Liver (tissue), 9 donors: ENCODE data around the gene ERN1. TPM values are rescaled to one million over a fixed set of nuclear protein-coding genes. Genes with fewer than 3 reads are reported as not detected.

Experiments
- DNase-seq: peaks from one replicate; pipeline ENCODE4 v3.0.0-alpha.2; 2017; ENCODE audit warnings: low spot score
- H3K27ac ChIP-seq, 2 donors: one replicate each; pipeline ENCODE4 v1.7.0; 2013; ENCODE audit warnings: inconsistent platforms in 2 of 2, low read length in 2 of 2, control low read depth in 1 of 2, low read depth in 1 of 2, mild to moderate bottlenecking in 1 of 2
- H3K27me3 ChIP-seq, 4 donors: one replicate each; pipeline versions ENCODE4 v1.6.1 to v1.7.0; 2013; ENCODE audit warnings: low read length in 3 of 4, inconsistent platforms in 1 of 4, mild to moderate bottlenecking in 1 of 4, moderate library complexity in 1 of 4; ENCODE audit not compliant: control insufficient read depth in 4 of 4, insufficient read depth in 4 of 4
- H3K36me3 ChIP-seq, 4 donors: one replicate each; pipeline versions ENCODE4 v1.6.1 to v1.7.0; 2013; ENCODE audit warnings: low read length in 3 of 4, mild to moderate bottlenecking in 3 of 4, low read depth in 1 of 4, moderate library complexity in 1 of 4; ENCODE audit not compliant: control insufficient read depth in 4 of 4, insufficient read depth in 3 of 4
- H3K4me1 ChIP-seq, 4 donors: one replicate each; pipeline versions ENCODE4 v1.6.1 to v1.7.0; 2013; ENCODE audit warnings: low read length in 3 of 4, mild to moderate bottlenecking in 3 of 4, moderate library complexity in 1 of 4; ENCODE audit not compliant: control insufficient read depth in 4 of 4, insufficient read depth in 4 of 4
- H3K4me3 ChIP-seq, 3 donors: one replicate each; pipeline versions ENCODE4 v1.6.1 to v1.7.0; 2013; ENCODE audit warnings: low read length in 3 of 3, control low read depth in 1 of 3, low read depth in 1 of 3, mild to moderate bottlenecking in 1 of 3
- H3K9ac ChIP-seq, 2 donors: one replicate each; pipeline ENCODE4 v1.7.0; 2013; ENCODE audit warnings: low read length in 2 of 2, mild to moderate bottlenecking in 2 of 2, moderate library complexity in 2 of 2, control low read depth in 1 of 2, low read depth in 1 of 2
- H3K9me3 ChIP-seq, 4 donors: one replicate each; pipeline versions ENCODE4 v1.6.1 to v1.7.0; 2013; ENCODE audit warnings: low read length in 3 of 4; ENCODE audit not compliant: control insufficient read depth in 4 of 4
- ATF3 ChIP-seq: IDR thresholded peaks from 2 replicates; pipeline ENCODE4 v1.6.1; 2016; ENCODE audit warnings: antibody characterized with exemption
- CTCF ChIP-seq: fragments of 150-350 bp; IDR thresholded peaks from 2 replicates; pipeline ENCODE4 v1.5.1; 2017; ENCODE audit warnings: improper control_type of control experiment, low read depth, low read length; ENCODE audit not compliant: missing input control
- EGR1 ChIP-seq, 2 donors: IDR thresholded peaks; 2 replicates each; pipeline ENCODE4 v1.6.1; 2016 to 2018; ENCODE audit warnings: antibody characterized with exemption in 2 of 2, low read depth in 2 of 2
- FOXA1 ChIP-seq: IDR thresholded peaks from 2 replicates; pipeline ENCODE4 v1.6.1; 2016; ENCODE audit warnings: antibody characterized with exemption
- FOXA2 ChIP-seq: IDR thresholded peaks from 2 replicates; pipeline ENCODE4 v1.6.1; 2016; ENCODE audit warnings: antibody characterized with exemption
- GABPA ChIP-seq, 2 donors: IDR thresholded peaks in 1 of 2; conservative IDR thresholded peaks in 1 of 2; 2 replicates each; pipeline ENCODE4 v1.6.1; 2016; ENCODE audit warnings: antibody characterized with exemption in 2 of 2, mild to moderate bottlenecking in 1 of 2, moderate library complexity in 1 of 2
- HNF4A ChIP-seq, 2 donors: conservative IDR thresholded peaks; 2 replicates each; pipeline ENCODE4 v1.6.1; 2016; ENCODE audit warnings: antibody characterized with exemption in 2 of 2, mild to moderate bottlenecking in 2 of 2
- HNF4G ChIP-seq: IDR thresholded peaks from 2 replicates; pipeline ENCODE4 v1.6.1; 2016; ENCODE audit warnings: antibody characterized with exemption
- JUND ChIP-seq, 2 donors: IDR thresholded peaks; 2 replicates each; pipeline ENCODE4 v1.6.1; 2016; ENCODE audit warnings: antibody characterized with exemption in 2 of 2
- MAX ChIP-seq: IDR thresholded peaks from 2 replicates; pipeline ENCODE4 v1.6.1; 2016; ENCODE audit warnings: antibody characterized with exemption
- NR2F2 ChIP-seq: IDR thresholded peaks from 2 replicates; pipeline ENCODE4 v1.6.1; 2016; ENCODE audit warnings: antibody characterized with exemption
- RAD21 ChIP-seq, 2 donors: IDR thresholded peaks; 2 replicates each; pipeline ENCODE4 v1.6.1; 2016; ENCODE audit warnings: antibody characterized with exemption in 2 of 2, mild to moderate bottlenecking in 2 of 2
- REST ChIP-seq: IDR thresholded peaks from 2 replicates; pipeline ENCODE4 v1.6.1; 2016; ENCODE audit warnings: antibody characterized with exemption, mild to moderate bottlenecking
- RXRA ChIP-seq, 2 donors: IDR thresholded peaks; 2 replicates each; pipeline ENCODE4 v1.6.1; 2017 to 2018; ENCODE audit warnings: antibody characterized with exemption in 2 of 2, mild to moderate bottlenecking in 1 of 2
- SP1 ChIP-seq: IDR thresholded peaks from 2 replicates; pipeline ENCODE4 v1.6.1; 2018; ENCODE audit warnings: antibody characterized with exemption, mild to moderate bottlenecking
- TAF1 ChIP-seq: conservative IDR thresholded peaks from 2 replicates; pipeline ENCODE4 v1.6.1; 2016; ENCODE audit warnings: antibody characterized with exemption, mild to moderate bottlenecking
- YY1 ChIP-seq: IDR thresholded peaks from 2 replicates; pipeline ENCODE4 v1.6.1; 2016; ENCODE audit warnings: antibody characterized with exemption, mild to moderate bottlenecking
- ZBTB33 ChIP-seq: IDR thresholded peaks from 2 replicates; pipeline ENCODE4 v1.6.1; 2016; ENCODE audit warnings: antibody characterized with exemption
- WGBS: extraction: QIAGEN DNeasy Blood & Tissue Kit; methylation state at CpG from one replicate; pipeline ENCODE4 v1.1.7; 2013; 5-methylcytosine and 5-hydroxymethylcytosine counted together
- polyA plus RNA-seq, 2 donors: library from polyadenylated mRNA; stranded (reverse) in 1 of 2; unstranded in 1 of 2; fragments of 200-250 nt in 1 of 2; fragments of >200 nt in 1 of 2; fragmentation: Nextera tagmentation in 1 of 2; extraction: Ambion mirVana in 1 of 2; gene quantifications; one replicate each; pipeline versions ENCODE4 v1.2.1 to v1.2.3, GENCODE V29; 2013 to 2015
- total RNA-seq, 2 donors: library from RNA; depleted of rRNA; stranded (reverse); fragments of >200 nt; gene quantifications; one replicate each; pipeline ENCODE4 v1.2.3, GENCODE V29; 2014
- donor health status: healthy.
- donor health status: healthy.
- donor health status: healthy.
- donor health status: healthy.
- donor health status: healthy.

Gene ERN1
- total and polyA plus RNA-seq, 4 donors = 6.3 to 35.1 (median 14.9) TPM

- H3K27ac ChIP-seq = no peak overlapping the region
- 88% methylated on average over 7 of the region's 7 CpGs for whole genome bisulfite sequencing
Measured at GRCh38 chr17:64001091-64001579, 128.8 kb downstream of the ERN1 start.

More at GRCh38 chr17:64001091-64001579, 128.8 kb downstream of the ERN1 start:
- Histone ChIP-seq H3K9ac (no peak overlapping the region), H3K9me3 (no peaks in the 10 kb centered on the region), H3K27me3 (peaks cover 0 to 2% (median 0%) of the 10 kb centered on the region in 4 donors), H3K36me3 (peaks cover 0 to 3% (median 0%) of the 10 kb centered on the region in 4 donors), H3K4me1 (peaks cover 0 to 12% (median 4%) of the 10 kb centered on the region in 4 donors), H3K4me3 (no peak overlapping the region)
- no peak for DNase-seq
- TF ChIP-seq MAX (no peak), ZBTB33 (no peak), GABPA (IDR thresholded peaks at IDR 0.05 in 1 of 2, conservative IDR thresholded peaks at IDR 0.05 in 1 of 2) (no peak), CTCF (no peak), RAD21 (IDR thresholded peaks at IDR 0.05) (no peak), ATF3 (no peak), HNF4A (conservative IDR thresholded peaks at IDR 0.05) (no peak), NR2F2 (no peak), JUND (IDR thresholded peaks at IDR 0.05) (no peak), REST (no peak), TAF1 (no peak), YY1 (no peak), SP1 (no peak), HNF4G (no peak), RXRA (IDR thresholded peaks at IDR 0.05) (no peak), EGR1 (IDR thresholded peaks at IDR 0.05; ENCODE audit: low read depth in 2 of 2) (no peak), FOXA2 (no peak), FOXA1 (no peak)
